Breast epithelium (tissue), 4 donors: ENCODE measurements around the gene DEPDC1. TPM values are rescaled to one million over a fixed set of nuclear protein-coding genes. Genes with fewer than 3 reads are reported as not detected.

ENCODE experiments used
- DNase-seq, 2 donors: peaks; one replicate each; pipeline ENCODE4 v3.0.0-alpha.2; 2019; ENCODE audit warnings: low spot score in 2 of 2
- H3K27ac ChIP-seq, 2 donors: fragments of 200-600 bp; sonication (generic) in 1 of 2; one replicate each; pipeline ENCODE4 v1.5.1; 2016 to 2019; ENCODE audit warnings: mild to moderate bottlenecking in 1 of 2
- H3K27me3 ChIP-seq, 2 donors: fragments of 200-600 bp; sonication (generic) in 1 of 2; one replicate each; pipeline versions ENCODE4 v1.5.1 to v1.6.0; 2017 to 2019; ENCODE audit warnings: control low read depth in 1 of 2, mild to moderate bottlenecking in 1 of 2
- H3K36me3 ChIP-seq: fragments of 200-600 bp; one replicate; pipeline ENCODE4 v1.5.1; 2019
- H3K4me1 ChIP-seq, 2 donors: fragments of 200-600 bp; sonication (generic); one replicate each; pipeline ENCODE4 v1.5.1; 2016 to 2019; ENCODE audit warnings: control low read depth in 1 of 2
- H3K4me3 ChIP-seq, 3 donors: fragments of 200-600 bp; sonication (generic); 1 replicate in 2 of 3; 2 replicates in 1 of 3; pipeline ENCODE4 v1.5.1; 2016 to 2019; ENCODE audit warnings: mild to moderate bottlenecking in 3 of 3, moderate library complexity in 2 of 3
- H3K9me3 ChIP-seq, 2 donors: fragments of 200-600 bp; sonication (generic) in 1 of 2; one replicate each; pipeline ENCODE4 v1.5.1; 2016 to 2019; ENCODE audit warnings: control low read depth in 1 of 2
- POLR2A ChIP-seq: fragments of 450-650 bp; IDR thresholded peaks from one replicate; pipeline ENCODE4 v1.6.1; 2016; ENCODE audit warnings: antibody characterized with exemption, mild to moderate bottlenecking, moderate library complexity
- POLR2AphosphoS5 ChIP-seq, 3 donors: sonication (generic); formaldehyde crosslinking; IDR thresholded peaks; one replicate each; pipeline ENCODE4 v1.6.1; 2017; ENCODE audit warnings: antibody characterized with exemption in 3 of 3
- intact Hi-C: fragments of 100-400 bp; cut with DNase I; formaldehyde crosslinking; loops from one replicate; pipeline ENCODE4 v1.15.1; 2023; ENCODE audit warnings: low total_unique reads
- total RNA-seq, 3 donors: library from RNA; depleted of rRNA; stranded (reverse); fragments of >200 nt; gene quantifications; one replicate each; pipeline ENCODE4 v1.1.0, GENCODE V29; 2016
- TF ChIP-seq, protein P1 (sequence below), 3 donors: fragments of 450-650 bp; IDR thresholded peaks; one replicate each; pipeline ENCODE4 v1.5.1; 2016 to 2017; ENCODE audit warnings: antibody characterized with exemption in 3 of 3, mild to moderate bottlenecking in 3 of 3, moderate library complexity in 3 of 3

DEPDC1 gene
- total RNA-seq, 3 donors from 2014 or later, result 1.5 to 1.9 TPM; not detected in 1

GRCh38 chr1:68460935-68461334, 35.9 kb downstream of the DEPDC1 start:
- no peak for DNase-seq
- no peak overlapping the region for H3K27ac ChIP-seq
- TF ChIP-seq, protein P1, sequence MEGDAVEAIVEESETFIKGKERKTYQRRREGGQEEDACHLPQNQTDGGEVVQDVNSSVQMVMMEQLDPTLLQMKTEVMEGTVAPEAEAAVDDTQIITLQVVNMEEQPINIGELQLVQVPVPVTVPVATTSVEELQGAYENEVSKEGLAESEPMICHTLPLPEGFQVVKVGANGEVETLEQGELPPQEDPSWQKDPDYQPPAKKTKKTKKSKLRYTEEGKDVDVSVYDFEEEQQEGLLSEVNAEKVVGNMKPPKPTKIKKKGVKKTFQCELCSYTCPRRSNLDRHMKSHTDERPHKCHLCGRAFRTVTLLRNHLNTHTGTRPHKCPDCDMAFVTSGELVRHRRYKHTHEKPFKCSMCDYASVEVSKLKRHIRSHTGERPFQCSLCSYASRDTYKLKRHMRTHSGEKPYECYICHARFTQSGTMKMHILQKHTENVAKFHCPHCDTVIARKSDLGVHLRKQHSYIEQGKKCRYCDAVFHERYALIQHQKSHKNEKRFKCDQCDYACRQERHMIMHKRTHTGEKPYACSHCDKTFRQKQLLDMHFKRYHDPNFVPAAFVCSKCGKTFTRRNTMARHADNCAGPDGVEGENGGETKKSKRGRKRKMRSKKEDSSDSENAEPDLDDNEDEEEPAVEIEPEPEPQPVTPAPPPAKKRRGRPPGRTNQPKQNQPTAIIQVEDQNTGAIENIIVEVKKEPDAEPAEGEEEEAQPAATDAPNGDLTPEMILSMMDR (IDR thresholded peaks at IDR 0.05), result no peak
- TF ChIP-seq POLR2A (no peak), POLR2AphosphoS5 (IDR thresholded peaks at IDR 0.05) (no peak)

DNA sequence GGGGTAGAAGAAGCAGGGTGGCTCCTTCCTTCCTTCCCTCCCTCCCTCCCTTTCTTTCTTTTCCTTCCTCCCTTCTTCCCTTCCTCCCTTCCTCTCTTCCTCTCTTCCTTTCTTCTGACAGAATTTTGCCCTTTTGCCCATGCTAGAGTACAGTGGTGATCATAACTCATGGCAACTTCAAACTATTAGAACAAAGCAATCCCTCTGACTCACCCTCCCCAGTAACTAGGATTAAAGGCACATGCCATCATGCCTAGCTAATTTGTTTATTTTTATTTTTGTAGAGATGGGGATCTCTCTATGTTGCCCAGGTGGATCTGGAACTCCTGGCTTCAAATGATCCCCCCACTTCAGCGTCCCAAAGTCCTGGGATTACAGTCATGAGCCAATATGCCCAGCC, 37.1 kb downstream of the DEPDC1 start:
- Histone ChIP-seq H3K4me1 (no peaks in the 10 kb centered on the region), H3K4me3 (no peak overlapping the region), H3K27me3 (no peaks in the 10 kb centered on the region), H3K9me3 (peaks cover 0 to 5% of the 10 kb centered on the region in 2 donors), H3K27ac (no peak overlapping the region), H3K36me3 (no peaks in the 10 kb centered on the region)
- intact Hi-C loops, result loop anchor here (5.0 kb wide), 1 partner anchor 692 kb away; no protein-coding TSS in a partner anchor
- DNase-seq, result no peak
- TF ChIP-seq, protein P1 (IDR thresholded peaks at IDR 0.05), result no peak
- no peak for TF ChIP-seq POLR2A
- TF ChIP-seq POLR2AphosphoS5 (IDR thresholded peaks at IDR 0.05), result no peak

More at GRCh38 chr1:68460935-68461334, 35.9 kb downstream of the DEPDC1 start:
- Histone ChIP-seq H3K9me3 (peaks cover 0 to 5% of the 10 kb centered on the region in 2 donors), H3K27me3 (no peaks in the 10 kb centered on the region), H3K4me3 (no peak overlapping the region), H3K4me1 (no peaks in the 10 kb centered on the region), H3K36me3 (no peaks in the 10 kb centered on the region)
- intact Hi-C loops, result loop anchor here (5.0 kb wide), 1 partner anchor 694 kb away; no protein-coding TSS in a partner anchor

DNA sequence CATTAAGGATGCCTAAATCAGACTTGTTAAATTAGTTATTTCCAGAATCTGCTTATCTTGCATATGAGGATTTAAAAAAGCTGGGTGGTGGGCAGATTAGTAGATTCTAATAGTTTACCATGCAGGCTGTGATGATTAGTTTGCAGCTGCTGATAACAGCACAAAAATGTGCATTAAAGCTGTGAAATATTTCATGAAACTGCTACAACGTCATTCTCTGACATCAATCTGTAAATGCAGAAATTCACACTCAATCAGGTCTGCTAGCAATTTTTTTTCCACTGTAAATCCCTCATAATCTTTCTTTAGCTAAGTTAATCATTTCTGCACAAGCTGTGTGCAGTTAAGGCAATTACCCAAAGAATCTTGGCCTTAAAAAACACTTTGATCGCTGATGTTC, 37.8 kb downstream of the DEPDC1 start:
- no peak for TF ChIP-seq POLR2AphosphoS5 (IDR thresholded peaks at IDR 0.05)
- TF ChIP-seq POLR2A, result no peak
- TF ChIP-seq, protein P1 (IDR thresholded peaks at IDR 0.05), result no peak
- peaks cover 0 to 5% of the 10 kb centered on the region in 2 donors for H3K9me3 ChIP-seq
- no peaks in the 10 kb centered on the region for H3K36me3 ChIP-seq
- DNase-seq, result no peak
- intact Hi-C loops, result no loop called here
- H3K27me3 ChIP-seq, result no peaks in the 10 kb centered on the region
- no peaks in the 10 kb centered on the region for H3K4me1 ChIP-seq
- no peak overlapping the region for H3K4me3 ChIP-seq
- H3K27ac ChIP-seq, result no peak overlapping the region

DNA sequence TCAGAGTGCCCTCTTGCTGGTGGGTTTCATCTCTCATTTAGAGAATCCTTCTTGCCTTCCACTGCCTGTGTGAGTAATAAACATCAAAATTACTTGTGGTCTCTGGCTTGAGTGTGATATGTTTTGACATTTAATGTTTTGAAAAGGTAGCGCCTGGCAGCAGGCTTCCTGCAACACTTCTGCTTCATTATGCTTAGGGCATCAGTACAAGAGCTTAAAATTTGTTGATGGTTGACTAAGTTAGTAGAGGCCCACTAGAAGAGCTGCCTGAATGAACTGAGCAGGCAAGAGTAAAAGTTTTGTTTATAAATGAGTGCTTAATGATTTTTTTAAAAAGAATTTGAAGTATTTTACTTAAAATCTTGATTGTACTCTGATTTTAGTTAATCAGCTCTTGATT, 40.7 kb downstream of the DEPDC1 start:
- no peak for DNase-seq
- Histone ChIP-seq H3K4me1 (no peaks in the 10 kb centered on the region), H3K9me3 (no peaks in the 10 kb centered on the region), H3K36me3 (no peaks in the 10 kb centered on the region), H3K27me3 (no peaks in the 10 kb centered on the region), H3K4me3 (no peak overlapping the region), H3K27ac (no peak overlapping the region)
- intact Hi-C loops, result no loop called here
- TF ChIP-seq POLR2A, result no peak
- TF ChIP-seq, protein P1 (IDR thresholded peaks at IDR 0.05), result no peak
- no peak for TF ChIP-seq POLR2AphosphoS5 (IDR thresholded peaks at IDR 0.05)

DNA sequence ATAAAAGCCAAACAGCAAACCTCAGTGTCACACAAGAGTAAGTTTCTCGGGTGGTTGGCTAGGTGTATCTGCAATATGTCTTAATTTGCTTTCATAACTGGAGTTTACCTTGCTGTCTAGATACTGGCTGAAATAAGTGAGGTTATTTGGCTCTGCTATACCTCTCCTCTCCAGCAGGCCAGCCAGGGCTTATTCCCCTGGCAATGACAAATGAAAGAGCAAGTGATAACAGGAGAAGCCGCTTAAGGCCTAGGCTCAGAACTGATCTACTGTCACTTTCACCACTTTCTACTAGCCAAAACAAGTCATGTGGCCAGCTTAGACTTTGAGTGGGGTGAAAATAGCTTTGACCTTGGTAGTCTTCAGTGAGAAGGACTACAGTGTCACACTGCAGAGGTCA, 42.3 kb downstream of the DEPDC1 start:
- Histone ChIP-seq H3K27ac (no peak overlapping the region), H3K9me3 (no peaks in the 10 kb centered on the region), H3K4me1 (no peaks in the 10 kb centered on the region), H3K4me3 (no peak overlapping the region), H3K36me3 (no peaks in the 10 kb centered on the region), H3K27me3 (no peaks in the 10 kb centered on the region)
- no peak for DNase-seq
- intact Hi-C loops, result no loop called here
- TF ChIP-seq POLR2A (no peak), POLR2AphosphoS5 (IDR thresholded peaks at IDR 0.05) (no peak)
- TF ChIP-seq, protein P1 (IDR thresholded peaks at IDR 0.05), result no peak
